HG03558 (cell line): Measurements from ENCODE around the gene JAZF1.

Experiments used
- ATAC-seq: cut with Tn5 transposase; IDR thresholded peaks from one replicate; pipeline ENCODE4 v1.9.1; 2021; ENCODE audit warnings: moderate number of reproducible peaks; ENCODE audit not compliant: unreplicated experiment; ENCODE audit errors: extremely low read depth

JAZF1 gene

GRCh38 chr7:28142650-28143049 lies 37.9 kb downstream of the JAZF1 start:
- ATAC-seq, result no peak

- ATAC-seq, result no peak
Observed at GRCh38 chr7:28140979-28141378, 39.6 kb downstream of the JAZF1 start.

GRCh38 chr7:28138837-28139236 lies 41.8 kb downstream of the JAZF1 start:
- ATAC-seq, result no peak

GRCh38 chr7:28137463-28137862 lies 43.1 kb downstream of the JAZF1 start:
- no peak for ATAC-seq

- no peak for ATAC-seq
Observed at GRCh38 chr7:28136885-28137284, 43.7 kb downstream of the JAZF1 start.

- ATAC-seq, result no peak
Observed at GRCh38 chr7:28136420-28136819, 44.2 kb downstream of the JAZF1 start.

GRCh38 chr7:28135760-28136159 lies 44.8 kb downstream of the JAZF1 start:
- ATAC-seq, result no peak

- no peak for ATAC-seq
Observed at GRCh38 chr7:28135315-28135714, 45.3 kb downstream of the JAZF1 start.

- ATAC-seq, result no peak
Observed at GRCh38 chr7:28133872-28134271, 46.7 kb downstream of the JAZF1 start.

- ATAC-seq, result no peak
Observed at GRCh38 chr7:28132959-28133870, 47.4 kb downstream of the JAZF1 start.

GRCh38 chr7:28130277-28130676 lies 50.3 kb downstream of the JAZF1 start:
- no peak for ATAC-seq

- ATAC-seq, result no peak
Observed at GRCh38 chr7:28128608-28129007, 52.0 kb downstream of the JAZF1 start.

GRCh38 chr7:28126410-28127041 lies 54.1 kb downstream of the JAZF1 start:
- no peak for ATAC-seq

GRCh38 chr7:28125431-28126409 lies 54.9 kb downstream of the JAZF1 start:
- ATAC-seq, result no peak

- no peak for ATAC-seq
Observed at GRCh38 chr7:28124413-28124812, 56.2 kb downstream of the JAZF1 start.

GRCh38 chr7:28123752-28124151 lies 56.8 kb downstream of the JAZF1 start:
- no peak for ATAC-seq

- no peak for ATAC-seq
Observed at GRCh38 chr7:28121496-28121895, 59.1 kb downstream of the JAZF1 start.

GRCh38 chr7:28116041-28116440 lies 64.6 kb downstream of the JAZF1 start:
- no peak for ATAC-seq

- no peak for ATAC-seq
Observed at GRCh38 chr7:28115261-28115660, 65.3 kb downstream of the JAZF1 start.

- ATAC-seq, result no peak
Observed at GRCh38 chr7:28114056-28114455, 66.5 kb downstream of the JAZF1 start.
